Pancreas (tissue), 10 donors: ENCODE data around the gene ADAMTSL1. TPM values are rescaled to one million over a fixed set of nuclear protein-coding genes. Genes with fewer than 3 reads are reported as not detected.

Source experiments
- ATAC-seq, 4 donors: fragments of 200-7000 bp; cut with Tn5 transposase; one replicate each; pipeline versions ENCODE4 v1.8.0 to v1.9.1; 2020; ENCODE audit warnings: mild to moderate bottlenecking in 4 of 4, moderate library complexity in 4 of 4
- DNase-seq, 6 donors: peaks; one replicate each; pipeline ENCODE4 v3.0.0-alpha.2; 2020
- FAIRE-seq: peaks from 2 replicates; lab custom pipeline; 2012; peaks lifted over from hg19 to GRCh38; lab: Jason Lieb, UNC
- H3K27ac ChIP-seq, 4 donors: fragments of 200-600 bp; sonication (generic); 1 replicate in 3 of 4; 2 replicates in 1 of 4; pipeline versions ENCODE4 v1.5.0 to v1.8.0; 2020
- H3K27me3 ChIP-seq, 4 donors: fragments of 200-600 bp; one replicate each; pipeline ENCODE4 v1.8.0; 2021
- H3K36me3 ChIP-seq, 3 donors: fragments of 200-600 bp; sonication (generic) in 1 of 3; one replicate each; pipeline versions ENCODE4 v1.5.0 to v1.8.0; 2020 to 2021
- H3K4me1 ChIP-seq, 3 donors: fragments of 200-600 bp; one replicate each; pipeline ENCODE4 v1.8.0; 2021
- H3K4me3 ChIP-seq, 4 donors: fragments of 200-600 bp; sonication (generic) in 2 of 4; one replicate each; pipeline versions ENCODE4 v1.5.0 to v1.8.0; 2020 to 2021
- H3K9me3 ChIP-seq, 4 donors: fragments of 200-600 bp; one replicate each; pipeline ENCODE4 v1.8.0; 2021
- CTCF ChIP-seq, 4 donors: fragments of 200-600 bp; sonication (generic) in 3 of 4; IDR thresholded peaks; one replicate each; pipeline versions ENCODE4 v1.5.0 to v1.8.0; 2021; ENCODE audit warnings: antibody characterized with exemption in 4 of 4
- WGBS, 2 donors: extraction: QIAGEN DNeasy Blood & Tissue Kit; methylation state at CpG; one replicate each; pipeline ENCODE4 v1.1.7; 2013; 5-methylcytosine and 5-hydroxymethylcytosine counted together
- intact Hi-C, 3 donors: fragments of 100-400 bp; cut with DNase I; formaldehyde crosslinking; loops; one replicate each; pipeline versions ENCODE4 v1.11.1 to v1.14.2; 2022
- polyA plus RNA-seq, 2 donors: library from polyadenylated mRNA; stranded (reverse); fragments of 200-250 nt; gene quantifications; one replicate each; pipeline ENCODE4 v1.2.3, GENCODE V29; 2013
- total RNA-seq, 6 donors: library from RNA; stranded (reverse); fragmentation: NEBNext Ultra II Directional in 4 of 6; extraction: Animal tissue kit (Norgen Biotek cat#: 25700) in 4 of 6; gene quantifications; one replicate each; pipeline versions ENCODE4 v1.2.1 to v1.2.4, GENCODE V29; 2021 to 2023
- donor health status: healthy with polysubstance abuse.
- donor health status: DM: no; HTN: no; CAD: no; lungs with moderate emphysema.
- donor health status: DM: no; HTN: no; CAD: no.
- donor health status: control.
- donor health status: control.
- donor health status: Bipolar disorder and iron deficiency.
- donor health status: DM: yes; HTN: yes; CAD: no.
- donor health status: DM: no; HTN: no; CAD: no.
- donor health status: DM: no; HTN: no; CAD: no.
- donor health status: DM: yes; HTN: yes; CAD: no.

Gene ADAMTSL1
- total and polyA plus RNA-seq, 8 donors, result 0.24 to 2.1 (median 0.67) TPM

GRCh38 chr9:18806232-18807080 is 332.5 kb downstream of the ADAMTSL1 start:
- DNase-seq (no peak), FAIRE-seq (no peak)
- WGBS, 2 donors, result 75 to 78% methylated on average over 6 of the region's 6 CpGs

GRCh38 chr9:18810581-18810980 is 336.6 kb downstream of the ADAMTSL1 start:
- Histone ChIP-seq H3K36me3 (no peaks in the 10 kb centered on the region), H3K27me3 (no peaks in the 10 kb centered on the region), H3K27ac (no peak overlapping the region), H3K9me3 (no peaks in the 10 kb centered on the region), H3K4me3 (no peak overlapping the region), H3K4me1 (no peaks in the 10 kb centered on the region)
- 71 to 72% methylated on average over 1 of the region's 1 CpG for WGBS, 2 donors
- intact Hi-C loops, result no loop called here
- ATAC-seq (no peak), DNase-seq (no peak), FAIRE-seq (no peak)
- TF ChIP-seq CTCF (IDR thresholded peaks at IDR 0.05), result no peak

More at GRCh38 chr9:18806232-18807080, 332.5 kb downstream of the ADAMTSL1 start:
- TF ChIP-seq CTCF (IDR thresholded peaks at IDR 0.05), result no peak
- H3K4me3 ChIP-seq, result no peak overlapping the region
- ATAC-seq, result no peak
- H3K9me3 ChIP-seq, result no peaks in the 10 kb centered on the region
- no peak overlapping the region for H3K27ac ChIP-seq
- no peaks in the 10 kb centered on the region for H3K27me3 ChIP-seq
- H3K36me3 ChIP-seq, result no peaks in the 10 kb centered on the region
- intact Hi-C loops, result no loop called here
- H3K4me1 ChIP-seq, result no peaks in the 10 kb centered on the region

- no peaks in the 10 kb centered on the region for H3K9me3 ChIP-seq
- ATAC-seq, result no peak
- no peak for TF ChIP-seq CTCF (IDR thresholded peaks at IDR 0.05)
- H3K36me3 ChIP-seq, result no peaks in the 10 kb centered on the region
- no peaks in the 10 kb centered on the region for H3K4me1 ChIP-seq
- no peaks in the 10 kb centered on the region for H3K27me3 ChIP-seq
- no peak overlapping the region for H3K4me3 ChIP-seq
- intact Hi-C loops, result no loop called here
- DNase-seq, result no peak
- H3K27ac ChIP-seq, result no peak overlapping the region
- FAIRE-seq, result no peak
- WGBS, 2 donors, result 67 to 79% methylated on average over 2 of the region's 2 CpGs
Observed at GRCh38 chr9:18811171-18811570, 337.2 kb downstream of the ADAMTSL1 start.

GRCh38 chr9:18819418-18819817 is 345.5 kb downstream of the ADAMTSL1 start:
- DNase-seq (no peak), FAIRE-seq (no peak), ATAC-seq (no peak)
- H3K9me3 ChIP-seq, result no peaks in the 10 kb centered on the region
- H3K27ac ChIP-seq, result no peak overlapping the region
- no peaks in the 10 kb centered on the region for H3K36me3 ChIP-seq
- H3K27me3 ChIP-seq, result no peaks in the 10 kb centered on the region
- 59 to 73% methylated on average over 3 of the region's 3 CpGs for WGBS, 2 donors
- intact Hi-C loops, result no loop called here
- no peak for TF ChIP-seq CTCF (IDR thresholded peaks at IDR 0.05)
- no peaks in the 10 kb centered on the region for H3K4me1 ChIP-seq
- no peak overlapping the region for H3K4me3 ChIP-seq

GRCh38 chr9:18820566-18821095 is 346.7 kb downstream of the ADAMTSL1 start:
- no peak for ATAC-seq
- no peak for TF ChIP-seq CTCF (IDR thresholded peaks at IDR 0.05)
- FAIRE-seq, result no peak
- Histone ChIP-seq H3K4me1 (no peaks in the 10 kb centered on the region), H3K27ac (no peak overlapping the region), H3K9me3 (no peaks in the 10 kb centered on the region), H3K27me3 (no peaks in the 10 kb centered on the region), H3K4me3 (no peak overlapping the region), H3K36me3 (no peaks in the 10 kb centered on the region)
- WGBS, 2 donors, result 79 to 92% methylated on average over 3 of the region's 3 CpGs
- intact Hi-C loops, result loop anchor here in 1 of 3 donors (10.0 kb wide), 1 partner anchor 566 kb away; no protein-coding TSS in a partner anchor
- DNase-seq, result no peak
